ENCODE data around the gene PCK1.

DNA sequence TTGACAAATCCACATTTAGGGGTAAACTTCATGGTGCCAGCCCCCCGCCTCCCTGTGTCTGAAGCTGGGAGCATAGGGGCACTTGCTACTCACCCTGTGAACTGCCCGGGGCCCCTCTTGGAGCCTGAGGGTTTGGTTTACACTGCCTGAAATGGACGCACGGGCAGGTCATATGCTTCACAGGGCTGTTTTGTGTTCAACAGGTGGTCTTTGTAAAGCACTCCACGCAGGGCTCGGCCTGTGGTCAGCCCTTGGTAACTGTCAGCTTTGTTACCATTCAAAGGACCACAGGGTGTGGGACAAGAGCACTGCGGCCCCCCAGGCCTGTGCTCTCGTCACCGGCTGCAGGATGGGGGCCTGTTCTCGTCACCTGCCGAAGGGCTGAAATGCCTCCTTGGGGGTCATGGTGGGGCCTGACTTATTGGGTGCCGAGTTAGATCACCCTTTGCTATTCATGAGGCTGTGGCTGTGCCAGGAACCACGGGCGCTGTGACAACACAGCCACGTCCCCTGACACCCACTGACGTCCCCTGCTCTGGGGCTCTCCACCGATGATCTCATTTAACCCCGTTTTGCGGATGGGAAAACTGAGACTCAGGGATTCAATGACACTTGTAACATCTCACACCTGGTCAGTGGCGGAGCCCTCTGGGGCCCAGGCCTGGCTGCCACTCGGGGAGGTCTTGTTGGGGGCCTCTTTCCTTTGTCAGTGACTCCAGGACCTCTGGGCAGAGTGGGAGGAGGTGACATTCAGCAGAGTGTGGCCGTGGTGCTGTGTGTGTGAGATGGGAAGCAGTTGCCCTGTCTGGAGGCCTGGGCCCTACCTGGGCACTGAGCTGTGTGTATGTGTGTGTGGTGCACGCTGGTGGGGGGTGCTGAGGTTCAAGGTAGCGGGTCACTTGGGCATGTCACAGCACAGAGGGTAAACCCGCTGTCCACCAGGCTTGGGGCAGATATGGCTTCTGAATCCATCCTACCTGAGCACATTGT, 34.4 kb downstream of the PCK1 start:
- TF ChIP-seq CTCF (IDR thresholded peaks at IDR 0.05; ENCODE audit: low read depth, low read length, poor library complexity, severe bottlenecking): no peak
- no peak for TF ChIP-seq EZH2phosphoT487 (IDR thresholded peaks at IDR 0.05; ENCODE audit: borderline replicate concordance, low read length)

All from DOHH2 (cell line).